Measurements from ENCODE around the gene BIN1.

GRCh38 chr2:127110985-127111384, 4.0 kb upstream of the BIN1 start:
- TF ChIP-seq CTCF (IDR thresholded peaks at IDR 0.05 in 4 of 5, conservative IDR thresholded peaks at IDR 0.05 in 1 of 5): no peak
- no peak for TF ChIP-seq POLR2A (IDR thresholded peaks at IDR 0.05)

Measured in gastrocnemius medialis (tissue), 4 donors.